ENCODE results near the gene DNAAF2.

- TF ChIP-seq CTCF (IDR thresholded peaks at IDR 0.05) (no peak), POLR2A (IDR thresholded peaks at IDR 0.05) (no peak)
Measured at GRCh38 chr14:49581209-49582112, 53.6 kb downstream of the DNAAF2 start.
